ENCODE data around the gene JAKMIP2. TPM values are rescaled to one million over a fixed set of nuclear protein-coding genes. Genes with fewer than 3 reads are reported as not detected.

Gene JAKMIP2
- total RNA-seq, 1 experiment from 2014 or later = 6.4 TPM

DNA sequence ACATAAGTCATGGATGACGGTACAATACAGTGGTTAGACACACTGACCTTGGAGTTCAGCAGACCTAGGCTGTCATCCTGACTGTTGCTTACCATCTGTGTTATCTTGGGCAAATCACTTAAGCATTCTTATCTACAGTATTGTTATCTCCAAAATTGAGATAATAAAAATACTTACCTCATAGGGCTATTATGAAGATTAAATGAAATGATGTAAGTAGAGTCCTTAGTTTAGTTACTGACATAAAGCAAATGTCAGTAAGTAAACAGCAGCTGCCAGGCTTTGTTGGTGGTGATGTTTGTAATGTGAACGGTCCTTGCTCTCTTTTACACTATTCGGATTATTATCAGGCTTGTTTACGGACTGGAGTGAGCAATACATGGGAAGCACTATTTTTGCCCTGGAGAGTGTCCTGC is 165.3 kb downstream of the JAKMIP2 start:
- TF ChIP-seq, protein P1, sequence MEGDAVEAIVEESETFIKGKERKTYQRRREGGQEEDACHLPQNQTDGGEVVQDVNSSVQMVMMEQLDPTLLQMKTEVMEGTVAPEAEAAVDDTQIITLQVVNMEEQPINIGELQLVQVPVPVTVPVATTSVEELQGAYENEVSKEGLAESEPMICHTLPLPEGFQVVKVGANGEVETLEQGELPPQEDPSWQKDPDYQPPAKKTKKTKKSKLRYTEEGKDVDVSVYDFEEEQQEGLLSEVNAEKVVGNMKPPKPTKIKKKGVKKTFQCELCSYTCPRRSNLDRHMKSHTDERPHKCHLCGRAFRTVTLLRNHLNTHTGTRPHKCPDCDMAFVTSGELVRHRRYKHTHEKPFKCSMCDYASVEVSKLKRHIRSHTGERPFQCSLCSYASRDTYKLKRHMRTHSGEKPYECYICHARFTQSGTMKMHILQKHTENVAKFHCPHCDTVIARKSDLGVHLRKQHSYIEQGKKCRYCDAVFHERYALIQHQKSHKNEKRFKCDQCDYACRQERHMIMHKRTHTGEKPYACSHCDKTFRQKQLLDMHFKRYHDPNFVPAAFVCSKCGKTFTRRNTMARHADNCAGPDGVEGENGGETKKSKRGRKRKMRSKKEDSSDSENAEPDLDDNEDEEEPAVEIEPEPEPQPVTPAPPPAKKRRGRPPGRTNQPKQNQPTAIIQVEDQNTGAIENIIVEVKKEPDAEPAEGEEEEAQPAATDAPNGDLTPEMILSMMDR (conservative IDR thresholded peaks at IDR 0.05) = no peak
- no CpG with 5 or more reads among the region's 4 CpGs for WGBS (ENCODE audit: extremely low coverage, insufficient read length, low lambda C conversion rate)
- H3K9me3 Mint-ChIP-seq = no peaks in the 10 kb centered on the region

More for the DNA sequence above, 165.3 kb downstream of the JAKMIP2 start:
- Histone ChIP-seq H2BK15ac (ENCODE audit: low read depth, low read length) (no peak overlapping the region), H3K14ac (ENCODE audit: insufficient read depth, low read length) (no peak overlapping the region), H3K79me2 (ENCODE audit: insufficient read depth, low read length) (no peaks in the 10 kb centered on the region), H4K91ac (ENCODE audit: insufficient read length, low read depth, low read length) (no peak overlapping the region), H3K79me1 (ENCODE audit: insufficient read depth, low read depth, low read length, poor library complexity, severe bottlenecking) (peaks cover 3% of the 10 kb centered on the region), H3K18ac (ENCODE audit: insufficient read length, low read depth, low read length) (no peak overlapping the region), H3K27me3 (ENCODE audit: insufficient read depth, low read length) (no peaks in the 10 kb centered on the region), H3K4me2 (ENCODE audit: insufficient read depth, insufficient read length, low read length) (no peak overlapping the region), H3K4ac (ENCODE audit: low read depth, low read length) (no peak overlapping the region), H2BK5ac (ENCODE audit: insufficient read length, low read length) (no peak overlapping the region), H4K8ac (replicated peaks; ENCODE audit: insufficient read length, low read depth, low read length) (no peak overlapping the region), H3K23me2 (ENCODE audit: insufficient read length, low read depth, low read length, poor library complexity, severe bottlenecking) (no peaks in the 10 kb centered on the region), H2BK12ac (ENCODE audit: insufficient read length, low read depth, low read length) (no peak overlapping the region), H3K9ac (ENCODE audit: extremely low read depth, insufficient read length, low read length) (no peak overlapping the region), H3K4me1 (ENCODE audit: insufficient read depth, low read length) (no peaks in the 10 kb centered on the region; the same call in 1 of the 2 replicates), H3K56ac (ENCODE audit: insufficient read length, low read depth, low read length) (no peak overlapping the region), H3T11ph (ENCODE audit: low read length) (no peak overlapping the region), H3K27ac (ENCODE audit: insufficient read length, low read depth, low read length) (no peak overlapping the region), H4K5ac (ENCODE audit: insufficient read length, low read depth, low read length) (no peak overlapping the region), H2BK120ac (ENCODE audit: low read depth, low read length, poor library complexity, severe bottlenecking) (no peak overlapping the region), H3K23ac (ENCODE audit: insufficient read length, low read depth, low read length) (no peak overlapping the region), H4K20me1 (ENCODE audit: control insufficient read depth, insufficient read depth, insufficient read length) (no peaks in the 10 kb centered on the region), H2AK5ac (ENCODE audit: insufficient read length, low read length) (no peak overlapping the region), H3K9me3 (ENCODE audit: control insufficient read depth, low read depth, low read length) (no peaks in the 10 kb centered on the region), H2AFZ (ENCODE audit: low read length) (no peak overlapping the region), H2BK20ac (ENCODE audit: low read depth, low read length, poor library complexity, severe bottlenecking) (no peak overlapping the region)
- Mint-ChIP-seq H3K36me3 (ENCODE audit: insufficient read depth in 1 of 3, low read depth in 3 of 3) (peaks cover 34 to 78% (median 60%) of the 10 kb centered on the region in 3 experiments), H3K4me1 (peaks cover 7 to 12% of the 10 kb centered on the region in 2 experiments; a peak in 3 of 4 replicates), H3K27me3 (ENCODE audit: low read depth) (no peaks in the 10 kb centered on the region), H3K27ac (no peak overlapping the region; a peak in 1 of 7 replicates), H3K4me3 (no peak overlapping the region)
- no peak for DNase-seq
